K562 (cell line): ENCODE measurements around the gene FOXM1. TPM values are rescaled to one million over a fixed set of nuclear protein-coding genes. Genes with fewer than 3 reads are reported as not detected.

Experiments used
- ATAC-seq: fragments of 200-7000 bp; cut with Tn5 transposase; 3 replicates; pipeline ENCODE4 v1.9.1; 2020; ENCODE audit warnings: moderate library complexity
- BruUV-seq: library from RNA; stranded (reverse); fragments of 400-500 nt; replicated peaks from 2 replicates; lab custom pipeline; 2021; lab: Mats Ljungman, UMichigan
- CTCF ChIA-PET: fragments of 300-600 bp; formaldehyde crosslinking; extraction: SDS; loops from one replicate; lab custom pipeline; 2021; ENCODE audit warnings: low intra/inter-chr PET ratio; lab: Yijun Ruan, JAX
- POLR2A ChIA-PET: fragments of 300-600, 350-650 bp; sonication (Branson Sonifier 250); formaldehyde crosslinking; extraction: SDS; loops from one replicate; lab custom pipeline; 2021; ENCODE audit warnings: antibody characterized with exemption, inconsistent platforms; lab: Yijun Ruan, JAX
- DNase-seq, 4 experiments: peaks; one replicate each; pipeline versions ENCODE4 v3.0.0 to v3.0.0-alpha.2; 2011 to 2018; ENCODE audit warnings: low spot score in 3 of 4, mixed read lengths in 3 of 4; ENCODE audit errors: extremely low read depth in 1 of 4
- FAIRE-seq: peaks from 2 replicates; lab custom pipeline; 2011; peaks lifted over from hg19 to GRCh38; lab: Jason Lieb, UNC
- H2AFZ ChIP-seq: 2 replicates; pipeline ENCODE4 v1.6.0; 2011; ENCODE audit warnings: low read depth, low read length, control low read depth, inconsistent platforms
- H3K27ac ChIP-seq: fragments of 200-600 bp; 3 replicates; pipeline ENCODE4 v1.8.0; 2011; ENCODE audit warnings: low read depth, mild to moderate bottlenecking, control low read depth, inconsistent platforms, low read length, moderate library complexity, mixed read lengths; ENCODE audit errors: extremely low read depth
- H3K27me3 ChIP-seq, 2 experiments: fragments of 300-600 bp in 1 of 2; 2 replicates in 1 of 2; 3 replicates in 1 of 2; pipeline versions ENCODE4 v1.6.0 to v1.8.0; 2011; ENCODE audit warnings: inconsistent platforms in 2 of 2, low read length in 2 of 2, mild to moderate bottlenecking in 1 of 2, mixed read lengths in 1 of 2, moderate library complexity in 1 of 2; ENCODE audit not compliant: control insufficient read depth in 2 of 2, insufficient read depth in 2 of 2
- H3K36me3 ChIP-seq: fragments of 300-600 bp; 3 replicates; pipeline ENCODE4 v1.8.0; 2011; ENCODE audit warnings: mild to moderate bottlenecking, low read length, inconsistent platforms; ENCODE audit not compliant: control insufficient read depth, insufficient read depth
- H3K4me1 ChIP-seq, 2 experiments: fragments of 200-600 bp in 1 of 2; replicated peaks in 1 of 2; 2 replicates in 1 of 2; 3 replicates in 1 of 2; pipeline versions ENCODE4 v1.5.1 to v1.8.0; 2011; ENCODE audit warnings: inconsistent platforms in 2 of 2, low read length in 2 of 2, mild to moderate bottlenecking in 1 of 2, mixed read lengths in 1 of 2, moderate library complexity in 1 of 2; ENCODE audit not compliant: control insufficient read depth in 2 of 2, insufficient read depth in 2 of 2
- H3K4me2 ChIP-seq: 2 replicates; pipeline ENCODE4 v1.6.1; 2011; ENCODE audit warnings: low read length, control low read depth, inconsistent platforms, mixed read lengths; ENCODE audit not compliant: insufficient read depth
- H3K4me3 ChIP-seq: fragments of 200-600 bp; sonication (generic), shearing (Covaris generic); 2 replicates; pipeline ENCODE4 v1.5.1; 2016; ENCODE audit warnings: control low read depth, inconsistent platforms
- H3K79me2 ChIP-seq: fragments of 200-600 bp; 3 replicates; pipeline ENCODE4 v1.8.0; 2011; ENCODE audit warnings: low read length, inconsistent platforms; ENCODE audit not compliant: control insufficient read depth, insufficient read depth
- H3K9ac ChIP-seq, 2 experiments: 2 replicates each; pipeline versions ENCODE4 v1.6.0 to v1.6.1; 2011; ENCODE audit warnings: low read depth in 2 of 2, low read length in 2 of 2, control low read depth in 1 of 2, inconsistent platforms in 1 of 2, mild to moderate bottlenecking in 1 of 2, mixed read lengths in 1 of 2; ENCODE audit not compliant: insufficient read depth in 1 of 2
- H3K9me1 ChIP-seq: one replicate; pipeline ENCODE4 v1.6.0; 2011; ENCODE audit warnings: inconsistent platforms, mild to moderate bottlenecking, low read length, moderate library complexity; ENCODE audit not compliant: control insufficient read depth, insufficient read depth
- H3K9me3 ChIP-seq: replicated peaks from 2 replicates; pipeline ENCODE4 v1.5.1; 2011; ENCODE audit warnings: low read depth, low read length, inconsistent platforms; ENCODE audit not compliant: control insufficient read depth, insufficient read depth
- H4K20me1 ChIP-seq: replicated peaks from 2 replicates; pipeline ENCODE4 v1.6.1; 2011; ENCODE audit warnings: low read length, inconsistent platforms, mixed read lengths; ENCODE audit not compliant: control insufficient read depth, insufficient read depth
- CEBPG ChIP-seq, 3 experiments: fragments of 200-800 bp in 1 of 3; sonication (Bioruptor generic) in 1 of 3; sonication (generic) in 1 of 3; formaldehyde crosslinking in 1 of 3; IDR thresholded peaks in 2 of 3; conservative IDR thresholded peaks in 1 of 3; 2 replicates each; pipeline versions ENCODE4 v1.6.1 to v1.8.0; 2016 to 2022; ENCODE audit warnings: missing compliant biosample characterization in 2 of 3, missing genetic modification characterization in 2 of 3, mild to moderate bottlenecking in 1 of 3, missing genetic modification reagents in 1 of 3
- DMBX1 ChIP-seq: fragments of 250-450 bp; sonication (Bioruptor Pico); IDR thresholded peaks from 2 replicates; pipeline ENCODE4 v1.8.0; 2022; ENCODE audit warnings: inconsistent platforms, mild to moderate bottlenecking, moderate library complexity, borderline replicate concordance
- MAFG ChIP-seq: fragments of 450-650 bp; conservative IDR thresholded peaks from 2 replicates; pipeline ENCODE4 v1.6.1; 2016; ENCODE audit warnings: missing genetic modification characterization, missing compliant biosample characterization
- MCM2 ChIP-seq: fragments of 450-650 bp; IDR thresholded peaks from 2 replicates; pipeline ENCODE4 v1.6.1; 2017; ENCODE audit warnings: low read depth, mild to moderate bottlenecking
- MEF2D ChIP-seq: conservative IDR thresholded peaks from 2 replicates; pipeline ENCODE4 v1.6.1; 2016; ENCODE audit warnings: low read depth, missing genetic modification characterization, missing compliant biosample characterization
- PHF20 ChIP-seq: fragments of 450-650 bp; IDR thresholded peaks from 2 replicates; pipeline ENCODE4 v1.6.1; 2018; ENCODE audit not compliant: partially characterized antibody
- POLR3A ChIP-seq: IDR thresholded peaks from 2 replicates; pipeline ENCODE4 v1.6.1; 2011; ENCODE audit warnings: borderline replicate concordance, mild to moderate bottlenecking, moderate library complexity; ENCODE audit not compliant: insufficient read length, insufficient read depth; ENCODE audit errors: extremely low read depth
- RBM39 ChIP-seq: fragments of 200-400 bp; formaldehyde crosslinking; optimal IDR thresholded peaks from 2 replicates; pipeline ENCODE3; 2018; ENCODE audit warnings: low read depth, low read length
- RFX7 ChIP-seq: fragments of 250-450 bp; sonication (Bioruptor Pico); IDR thresholded peaks from 2 replicates; pipeline ENCODE4 v1.5.1; 2021; ENCODE audit warnings: mild to moderate bottlenecking
- THRAP3 ChIP-seq: fragments of 450-650 bp; IDR thresholded peaks from 2 replicates; pipeline ENCODE4 v1.6.1; 2016; ENCODE audit warnings: mild to moderate bottlenecking, inconsistent platforms, borderline replicate concordance
- ZBTB7A ChIP-seq: IDR thresholded peaks from 2 replicates; pipeline ENCODE4 v1.6.1; 2011; ENCODE audit warnings: low read depth, mild to moderate bottlenecking, low read length, moderate library complexity, borderline replicate concordance; ENCODE audit not compliant: control insufficient read depth
- ZFP1 ChIP-seq: fragments of 450-650 bp; formaldehyde crosslinking; IDR thresholded peaks from 2 replicates; pipeline ENCODE4 v1.4.0; 2020; ENCODE audit warnings: mild to moderate bottlenecking, mixed read lengths
- ZNF140 ChIP-seq: fragments of 250-450 bp; sonication (Bioruptor Pico); IDR thresholded peaks from 2 replicates; pipeline ENCODE4 v1.8.0; 2021; ENCODE audit warnings: moderate library complexity, mild to moderate bottlenecking, inconsistent platforms
- ZNF354B ChIP-seq: fragments of 250-450 bp; sonication (Bioruptor Pico); IDR thresholded peaks from 2 replicates; pipeline ENCODE4 v1.4.0; 2020
- ZNF589 ChIP-seq: fragments of 200-800 bp; sonication (Bioruptor generic); IDR thresholded peaks from 2 replicates; pipeline ENCODE4 v1.6.1; 2016; ENCODE audit warnings: low read depth, missing genetic modification characterization, missing compliant biosample characterization
- ZNF717 ChIP-seq: fragments of 250-450 bp; sonication (Bioruptor Pico); IDR thresholded peaks from 2 replicates; pipeline ENCODE4 v1.5.0; 2021
- WGBS: fragments of 100-300 bp; shearing (Covaris generic); methylation state at CpG from one replicate; pipeline ENCODE4 v1.1.6; 2016; ENCODE audit warnings: low coverage, mixed read lengths; ENCODE audit not compliant: insufficient coverage; ENCODE audit errors: missing lambda C conversion rate; 5-methylcytosine and 5-hydroxymethylcytosine counted together
- in situ Hi-C: fragments of 300-500 bp; cut with MboI; formaldehyde crosslinking; loops from 4 replicates; pipeline ENCODE4 v1.15.0; 2018; ENCODE audit warnings: inconsistent platforms, mixed read lengths
- intact Hi-C: fragments of 100-400 bp; cut with micrococcal nuclease; formaldehyde crosslinking; loops from 2 replicates; pipeline ENCODE4 v1.14.2; 2022
- polyA plus RNA-seq, 8 experiments: library from polyadenylated mRNA; depleted of rRNA in 4 of 8; stranded (reverse) in 5 of 8; unstranded in 3 of 8; fragments of >200 nt; fragmentation: Nextera tagmentation in 2 of 8; fragmentation: Illumina TruSeq in 1 of 8; extraction: Ambion mirVana in 2 of 8; extraction: Trizol in 1 of 8; gene quantifications; 2 replicates each; pipeline versions ENCODE4 v1.2.1 to v1.2.3, GENCODE V29; 2011 to 2014; ENCODE audit warnings: inconsistent platforms in 1 of 8, missing spikeins in 1 of 8
- total RNA-seq, 7 experiments: library from RNA; depleted of rRNA in 6 of 7; stranded (reverse); fragments of >200 nt in 6 of 7; fragmentation: Illumina TruSeq in 2 of 7; extraction: Trizol in 2 of 7; gene quantifications; 2 replicates each; pipeline versions ENCODE4 v1.2.1 to v1.2.3, GENCODE V29; 2011 to 2021; ENCODE audit warnings: low replicate concordance in 1 of 7
- TF ChIP-seq, protein P1 (sequence below): fragments of 200-800 bp; sonication (Bioruptor generic); IDR thresholded peaks from 2 replicates; pipeline ENCODE4 v1.6.1; 2017; ENCODE audit warnings: missing genetic modification characterization, missing compliant biosample characterization

FOXM1 gene
- total and polyA plus RNA-seq, 9 of the 15 experiments (the other 6 are each of a cell fraction or from before 2014, with no cell fraction given): 8.9 to 46.9 (median 17.2) TPM

DNA sequence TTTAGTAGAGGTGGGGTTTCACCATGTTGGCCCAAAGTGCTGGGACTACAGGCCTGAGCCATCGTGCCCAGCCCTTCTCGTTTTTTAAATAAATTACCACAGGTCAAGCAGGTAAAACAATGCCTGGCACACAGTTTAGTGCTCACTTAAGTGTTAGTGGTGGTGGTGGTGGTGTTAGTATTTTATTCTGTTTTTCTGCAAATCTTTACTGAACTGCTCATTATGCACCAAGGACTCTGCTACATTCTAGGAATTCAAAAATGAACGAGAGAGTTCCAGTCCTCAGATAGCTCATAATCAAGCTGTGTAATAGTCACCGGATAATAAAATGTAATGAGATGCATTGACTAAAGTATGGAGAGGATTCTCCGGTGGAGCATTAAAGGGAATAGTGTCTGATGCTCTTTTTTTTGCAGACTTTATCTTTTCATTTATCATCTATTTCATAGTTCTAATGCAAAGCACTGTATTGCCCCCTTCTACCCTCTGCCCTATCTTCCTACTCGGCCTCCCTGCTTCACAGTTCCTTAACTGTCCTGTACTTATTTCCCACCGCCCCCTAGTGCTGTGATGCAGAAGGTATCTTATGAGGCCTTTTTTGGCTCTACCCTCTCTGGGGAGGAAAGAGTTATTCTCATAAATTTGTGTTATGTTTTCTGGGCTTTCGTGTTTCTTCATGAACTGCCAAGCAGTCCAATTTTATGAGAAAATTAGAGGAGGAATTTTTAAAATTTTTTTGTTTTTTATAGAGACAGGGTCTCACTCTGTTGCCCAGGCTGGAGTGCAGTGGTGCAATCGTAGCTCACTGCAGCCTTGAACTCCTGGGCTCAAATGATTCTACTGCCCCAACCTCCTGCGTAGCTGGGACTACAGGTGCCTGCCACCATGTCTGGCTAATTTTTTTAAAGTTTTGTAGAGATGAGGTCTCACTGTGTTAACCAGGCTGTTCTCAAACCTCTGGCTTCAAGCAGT lies 63.5 kb downstream of the FOXM1 start:
- Histone ChIP-seq H3K27ac (peak overlapping the region; percentile 97), H3K4me2 (peak overlapping the region; percentile 93), H3K4me1 (peaks cover 0 to 2% of the 10 kb centered on the region in 2 experiments; a peak in 1 of 5 replicates), H3K27me3 (no peaks in the 10 kb centered on the region), H3K79me2 (peaks cover 19% of the 10 kb centered on the region), H3K36me3 (peaks cover 24% of the 10 kb centered on the region; the same call in 2 of the 3 replicates), H3K9me1 (no peaks in the 10 kb centered on the region), H3K4me3 (peak overlapping the region; percentile 70), H3K9ac (peak overlapping the region; percentile 90 to 99), H3K9me3 (no peaks in the 10 kb centered on the region), H2AFZ (peak overlapping the region; percentile 97; the same call in 1 of the 2 replicates), H4K20me1 (no peaks in the 10 kb centered on the region)
- ChIA-PET POLR2A (interaction anchor here (0.6 to 1.5 kb wide), 3 partner anchors 17 to 161 kb away, joined by 3 to 4 read pairs (median 3); no protein-coding TSS in a partner anchor), CTCF (interaction anchor here (1.0 kb wide), 1 partner anchor 74 kb away, joined by 3 read pairs; no protein-coding TSS in a partner anchor)
- no TSS peak for BruUV-seq
- in situ Hi-C loops: no loop called here
- intact Hi-C loops: no loop called here
- WGBS: 13% methylated on average over 9 of the region's 10 CpGs
- FAIRE-seq (peak; percentile 91), DNase-seq (peak; percentile 52 to 79 (median 60)), ATAC-seq (peak; percentile 89)
- no peak for TF ChIP-seq RFX7
- TF ChIP-seq THRAP3: no peak
- TF ChIP-seq ZBTB7A: no peak
- TF ChIP-seq ZNF589 (CRISPR knock-in tag): 0 out of 2 replicates have a peak, but pooled peaks have one; percentile 18
- TF ChIP-seq ZNF140 (CRISPR knock-in tag): no peak
- TF ChIP-seq ZNF717: no peak
- TF ChIP-seq RBM39: no peak
- no peak for TF ChIP-seq DMBX1 (CRISPR knock-in tag)
- TF ChIP-seq MEF2D (tag): no peak
- TF ChIP-seq ZFP1 (CRISPR knock-in tag): no peak
- no peak for TF ChIP-seq PHF20
- TF ChIP-seq POLR3A: no peak
- TF ChIP-seq MAFG: no peak
- TF ChIP-seq, protein P1, sequence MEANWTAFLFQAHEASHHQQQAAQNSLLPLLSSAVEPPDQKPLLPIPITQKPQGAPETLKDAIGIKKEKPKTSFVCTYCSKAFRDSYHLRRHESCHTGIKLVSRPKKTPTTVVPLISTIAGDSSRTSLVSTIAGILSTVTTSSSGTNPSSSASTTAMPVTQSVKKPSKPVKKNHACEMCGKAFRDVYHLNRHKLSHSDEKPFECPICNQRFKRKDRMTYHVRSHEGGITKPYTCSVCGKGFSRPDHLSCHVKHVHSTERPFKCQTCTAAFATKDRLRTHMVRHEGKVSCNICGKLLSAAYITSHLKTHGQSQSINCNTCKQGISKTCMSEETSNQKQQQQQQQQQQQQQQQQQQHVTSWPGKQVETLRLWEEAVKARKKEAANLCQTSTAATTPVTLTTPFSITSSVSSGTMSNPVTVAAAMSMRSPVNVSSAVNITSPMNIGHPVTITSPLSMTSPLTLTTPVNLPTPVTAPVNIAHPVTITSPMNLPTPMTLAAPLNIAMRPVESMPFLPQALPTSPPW (CRISPR knock-in tag): 0 out of 2 replicates have a peak, but pooled peaks have one; percentile 2
- TF ChIP-seq ZNF354B (CRISPR knock-in tag): no peak
- no peak for TF ChIP-seq MCM2
- no peak for TF ChIP-seq CEBPG (CRISPR knock-in tag; IDR thresholded peaks at IDR 0.05)
- TF ChIP-seq CEBPG (tag; conservative IDR thresholded peaks at IDR 0.05 in 1 of 2, IDR thresholded peaks at IDR 0.05 in 1 of 2): no peak
